SK-N-SH (cell line): ENCODE measurements around the gene KIFC3. TPM values are rescaled to one million over a fixed set of nuclear protein-coding genes. Genes with fewer than 3 reads are reported as not detected.
A peak's percentile ranks its signal among the peaks of the same experiment; 100 is the strongest.

ENCODE experiments used
- CTCF ChIA-PET: fragments of 300-600, 350-600 bp; formaldehyde crosslinking; extraction: SDS; loops from one replicate; lab custom pipeline; 2021; lab: Yijun Ruan, JAX
- POLR2A ChIA-PET: fragments of 350-600 bp; sonication (Branson Sonifier 250); formaldehyde crosslinking; extraction: SDS; loops from one replicate; lab custom pipeline; 2020; ENCODE audit warnings: antibody characterized with exemption, inconsistent platforms; lab: Yijun Ruan, JAX
- DNase-seq: peaks from one replicate; pipeline ENCODE4 v3.0.0; 2012
- H2AFZ ChIP-seq: fragments of 200-600 bp; sonication (generic); 2 replicates; pipeline ENCODE4 v1.8.1; 2016; ENCODE audit warnings: antibody characterized with exemption, mild to moderate bottlenecking, low read depth
- H3F3A ChIP-seq: fragments of 200-600 bp; sonication (generic); replicated peaks from 2 replicates; pipeline ENCODE3; 2016; ENCODE audit warnings: antibody characterized with exemption, mild to moderate bottlenecking; ENCODE audit not compliant: insufficient read depth
- H3K27ac ChIP-seq, 2 experiments: fragments of 200-500 bp in 1 of 2; fragments of 200-600 bp in 1 of 2; sonication (Bioruptor generic) in 1 of 2; sonication (generic), shearing (Covaris generic) in 1 of 2; 2 replicates each; pipeline versions ENCODE4 v1.5.1 to v1.6.1; 2014 to 2016; ENCODE audit warnings: low read depth in 2 of 2, inconsistent platforms in 1 of 2, low read length in 1 of 2, mild to moderate bottlenecking in 1 of 2, mixed read lengths in 1 of 2
- H3K27me3 ChIP-seq: fragments of 200-600 bp; sonication (generic), shearing (Covaris generic); 2 replicates; pipeline ENCODE4 v1.6.1; 2016; ENCODE audit warnings: mixed run types; ENCODE audit not compliant: insufficient read depth
- H3K36me3 ChIP-seq, 2 experiments: fragments of 200-500 bp in 1 of 2; fragments of 200-600 bp in 1 of 2; sonication (Bioruptor generic) in 1 of 2; sonication (generic) in 1 of 2; replicated peaks in 1 of 2; 2 replicates each; pipeline versions ENCODE3 to v1.5.1; 2014 to 2016; ENCODE audit warnings: low read length in 1 of 2, mild to moderate bottlenecking in 1 of 2; ENCODE audit not compliant: insufficient read depth in 2 of 2, control insufficient read depth in 1 of 2
- H3K4me1 ChIP-seq, 2 experiments: fragments of 200-500 bp in 1 of 2; fragments of 200-600 bp in 1 of 2; sonication (Bioruptor generic) in 1 of 2; sonication (generic), shearing (Covaris generic) in 1 of 2; 2 replicates each; pipeline versions ENCODE4 v1.5.1 to v1.6.1; 2014 to 2016; ENCODE audit warnings: low read depth in 1 of 2, low read length in 1 of 2, mixed run types in 1 of 2; ENCODE audit not compliant: insufficient read depth in 2 of 2, control insufficient read depth in 1 of 2
- H3K4me2 ChIP-seq: fragments of 200-600 bp; sonication (generic), shearing (Covaris generic); 2 replicates; pipeline ENCODE4 v1.6.1; 2017; ENCODE audit warnings: mixed run types
- H3K4me3 ChIP-seq, 2 experiments: fragments of 200-500 bp in 1 of 2; fragments of 200-600 bp in 1 of 2; sonication (Bioruptor generic) in 1 of 2; sonication (generic), shearing (Covaris generic) in 1 of 2; 2 replicates each; pipeline versions ENCODE4 v1.5.1 to v1.8.1; 2014 to 2016; ENCODE audit warnings: low read depth in 2 of 2, inconsistent platforms in 1 of 2, low read length in 1 of 2, mild to moderate bottlenecking in 1 of 2, mixed read lengths in 1 of 2, moderate library complexity in 1 of 2
- H3K79me2 ChIP-seq: fragments of 200-600 bp; sonication (generic); 2 replicates; pipeline ENCODE4 v1.8.1; 2017; ENCODE audit warnings: mild to moderate bottlenecking; ENCODE audit not compliant: insufficient read depth
- H3K9ac ChIP-seq: fragments of 200-600 bp; sonication (generic); 2 replicates; pipeline ENCODE4 v1.6.1; 2017; ENCODE audit warnings: mixed run types
- H3K9me2 ChIP-seq: fragments of 200-600 bp; sonication (generic); 2 replicates; pipeline ENCODE4 v1.6.1; 2017; ENCODE audit warnings: mixed run types
- H3K9me3 ChIP-seq: fragments of 200-600 bp; sonication (generic); 2 replicates; pipeline ENCODE4 v1.6.1; 2017; ENCODE audit warnings: mixed run types, mild to moderate bottlenecking, moderate library complexity
- H4K20me1 ChIP-seq: fragments of 200-600 bp; sonication (generic); 2 replicates; pipeline ENCODE4 v1.6.1; 2017; ENCODE audit warnings: mild to moderate bottlenecking, mixed run types; ENCODE audit not compliant: insufficient read depth
- CHD2 ChIP-seq: fragments of 150-350 bp; IDR thresholded peaks from 2 replicates; pipeline ENCODE4 v1.6.1; 2018; ENCODE audit warnings: low read length; ENCODE audit not compliant: partially characterized antibody
- ELF1 ChIP-seq: IDR thresholded peaks from 2 replicates; pipeline ENCODE4 v1.4.0; 2012
- EP300 ChIP-seq, 2 experiments: IDR thresholded peaks; 2 replicates each; pipeline versions ENCODE4 v1.4.0 to v1.6.1; 2012; ENCODE audit warnings: borderline replicate concordance in 1 of 2, low read depth in 1 of 2, low read length in 1 of 2
- FOSL2 ChIP-seq: IDR thresholded peaks from 2 replicates; pipeline ENCODE4 v1.4.0; 2012; ENCODE audit warnings: low read depth, mild to moderate bottlenecking, moderate library complexity, borderline replicate concordance
- GABPA ChIP-seq: IDR thresholded peaks from 2 replicates; pipeline ENCODE4 v1.4.0; 2012; ENCODE audit warnings: low read depth, mild to moderate bottlenecking
- JUND ChIP-seq: IDR thresholded peaks from 2 replicates; pipeline ENCODE4 v1.4.0; 2012
- MEF2A ChIP-seq: IDR thresholded peaks from 2 replicates; pipeline ENCODE4 v1.4.0; 2012; ENCODE audit warnings: low read depth, borderline replicate concordance
- POLR2AphosphoS5 ChIP-seq: IDR thresholded peaks from 2 replicates; pipeline ENCODE4 v1.6.1; 2012; ENCODE audit warnings: low read depth, low read length
- RAD21 ChIP-seq: IDR thresholded peaks from 2 replicates; pipeline ENCODE4 v1.6.1; 2012; ENCODE audit warnings: mild to moderate bottlenecking, low read length
- REST ChIP-seq: IDR thresholded peaks from 2 replicates; pipeline ENCODE4 v1.6.1; 2012; ENCODE audit warnings: mild to moderate bottlenecking, low read depth, low read length, moderate library complexity
- RFX5 ChIP-seq: IDR thresholded peaks from 2 replicates; pipeline ENCODE4 v1.6.1; 2012; ENCODE audit warnings: mild to moderate bottlenecking, improper control_type of control experiment, low read length
- SIN3A ChIP-seq: IDR thresholded peaks from 2 replicates; pipeline ENCODE4 v1.6.1; 2012; ENCODE audit warnings: low read depth, mild to moderate bottlenecking, low read length, moderate library complexity, borderline replicate concordance
- SMC3 ChIP-seq: IDR thresholded peaks from 2 replicates; pipeline ENCODE4 v1.6.1; 2012; ENCODE audit warnings: low read depth, low read length, improper control_type of control experiment
- TAF1 ChIP-seq: IDR thresholded peaks from 2 replicates; pipeline ENCODE4 v1.6.1; 2012; ENCODE audit warnings: low read depth, mild to moderate bottlenecking, low read length, moderate library complexity, borderline replicate concordance
- TCF12 ChIP-seq: IDR thresholded peaks from 2 replicates; pipeline ENCODE4 v1.4.0; 2012
- TEAD4 ChIP-seq: IDR thresholded peaks from 2 replicates; pipeline ENCODE4 v1.4.0; 2012; ENCODE audit warnings: mild to moderate bottlenecking, borderline replicate concordance; ENCODE audit not compliant: insufficient read depth
- YY1 ChIP-seq: IDR thresholded peaks from 2 replicates; pipeline ENCODE4 v1.4.0; 2012; ENCODE audit warnings: low read depth, mild to moderate bottlenecking
- WGBS: methylation state at CpG from one replicate; pipeline ENCODE4 v1.1.6; 2017; ENCODE audit warnings: low lambda C conversion rate; 5-methylcytosine and 5-hydroxymethylcytosine counted together
- polyA plus RNA-seq, 3 experiments: library from polyadenylated mRNA; depleted of rRNA; stranded (reverse); fragments of >200 nt; gene quantifications; 2 replicates each; pipeline ENCODE4 v1.2.3, GENCODE V29; 2012
- TF ChIP-seq, protein P1 (sequence below): fragments of 150-350 bp; IDR thresholded peaks from 2 replicates; pipeline ENCODE4 v1.6.1; 2016; ENCODE audit warnings: mild to moderate bottlenecking, low read depth, low read length
- TF ChIP-seq, protein P2 (sequence below): IDR thresholded peaks from 2 replicates; pipeline ENCODE4 v1.4.0; 2012; ENCODE audit warnings: low read depth, borderline replicate concordance

Gene KIFC3
- polyA plus RNA-seq, 1 of the 3 experiments (the other 2 are of a cell fraction), result 65.4 TPM

GRCh38 chr16:57765160-57765728 lies 37.0 kb downstream of the KIFC3 start:
- no peak overlapping the region for H2AFZ ChIP-seq
- no peaks in the 10 kb centered on the region for H3K79me2 ChIP-seq
- H3K4me1 ChIP-seq, result peaks cover 4 to 16% of the 10 kb centered on the region in 2 experiments; a peak in 3 of 4 replicates
- no peak overlapping the region for H3K4me3 ChIP-seq
- H3F3A ChIP-seq, result peaks cover 16% of the 10 kb centered on the region
- no peaks in the 10 kb centered on the region for H3K9me2 ChIP-seq
- H3K9me3 ChIP-seq, result no peaks in the 10 kb centered on the region
- peaks cover 20 to 28% of the 10 kb centered on the region in 2 experiments for H3K36me3 ChIP-seq
- no peak overlapping the region for H3K4me2 ChIP-seq
- ChIA-PET POLR2A (no interaction called here), CTCF (interaction anchor here (1.0 to 2.5 kb wide), 5 partner anchors 8 to 189 kb away, joined by 3 to 11 read pairs (median 6); no protein-coding TSS in a partner anchor)
- H3K27me3 ChIP-seq, result no peaks in the 10 kb centered on the region
- no peak for DNase-seq
- no peaks in the 10 kb centered on the region for H4K20me1 ChIP-seq
- H3K9ac ChIP-seq, result no peak overlapping the region
- 93% methylated on average over 17 of the region's 17 CpGs for WGBS
- no peak overlapping the region; a peak in 1 of 4 replicates for H3K27ac ChIP-seq
- TF ChIP-seq POLR2AphosphoS5 (no peak), RFX5 (no peak), TCF12 (no peak), MEF2A (no peak), TAF1 (no peak), GABPA (no peak), ELF1 (no peak), SIN3A (no peak), RAD21 (no peak), SMC3 (no peak), EP300 (IDR thresholded peaks at IDR 0.05; ENCODE audit: borderline replicate concordance in 1 of 2, low read depth in 1 of 2, low read length in 1 of 2) (no peak), JUND (no peak), TEAD4 (no peak)
- TF ChIP-seq, protein P1, sequence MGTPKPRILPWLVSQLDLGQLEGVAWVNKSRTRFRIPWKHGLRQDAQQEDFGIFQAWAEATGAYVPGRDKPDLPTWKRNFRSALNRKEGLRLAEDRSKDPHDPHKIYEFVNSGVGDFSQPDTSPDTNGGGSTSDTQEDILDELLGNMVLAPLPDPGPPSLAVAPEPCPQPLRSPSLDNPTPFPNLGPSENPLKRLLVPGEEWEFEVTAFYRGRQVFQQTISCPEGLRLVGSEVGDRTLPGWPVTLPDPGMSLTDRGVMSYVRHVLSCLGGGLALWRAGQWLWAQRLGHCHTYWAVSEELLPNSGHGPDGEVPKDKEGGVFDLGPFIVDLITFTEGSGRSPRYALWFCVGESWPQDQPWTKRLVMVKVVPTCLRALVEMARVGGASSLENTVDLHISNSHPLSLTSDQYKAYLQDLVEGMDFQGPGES, result no peak

DNA sequence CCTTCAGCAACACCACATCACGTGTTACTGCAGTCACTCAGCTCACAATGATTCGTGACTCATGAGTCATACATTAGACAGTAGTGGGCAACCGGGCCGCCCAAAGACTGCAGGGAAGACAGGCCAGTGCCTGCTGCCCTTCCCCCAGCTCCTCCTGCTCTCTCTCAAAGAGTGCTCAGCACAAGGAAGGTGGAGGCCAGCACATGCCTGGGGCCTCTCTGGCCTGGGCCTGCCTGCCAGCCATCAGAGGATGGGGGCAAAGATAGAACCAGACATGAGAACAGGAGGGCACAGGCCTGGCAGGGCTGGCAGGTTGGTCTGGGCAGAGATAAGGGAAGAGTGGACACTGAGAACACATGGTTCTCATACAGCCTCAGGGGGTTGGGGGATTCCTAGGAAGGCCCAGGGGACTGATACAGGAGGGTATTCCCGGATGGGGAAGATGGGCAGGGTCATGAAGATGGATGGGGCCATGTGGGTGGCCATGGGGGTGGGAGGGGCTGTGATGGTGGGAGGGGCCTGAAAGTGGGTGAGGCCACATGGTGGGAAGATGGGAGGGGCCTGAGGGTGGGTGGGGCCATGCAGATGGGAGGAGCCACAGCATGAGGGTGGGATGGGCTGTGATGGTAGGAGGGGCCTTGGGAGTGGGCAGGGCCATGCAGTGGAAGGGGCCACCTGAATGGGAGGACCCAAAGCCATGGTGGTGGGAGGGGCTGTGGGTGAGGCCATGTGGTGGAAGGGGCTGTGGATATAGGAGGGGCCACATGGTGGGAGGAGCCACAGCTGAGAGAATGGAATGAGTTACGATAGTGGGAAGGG lies 37.7 kb downstream of the KIFC3 start:
- Histone ChIP-seq H3K9me2 (no peaks in the 10 kb centered on the region), H4K20me1 (no peaks in the 10 kb centered on the region), H3K9ac (peak overlapping the region; percentile 52; the same call in 1 of the 2 replicates), H3K27ac (peak overlapping the region; percentile 56 to 93), H2AFZ (no peak overlapping the region), H3K4me3 (no peak overlapping the region), H3K9me3 (no peaks in the 10 kb centered on the region), H3K4me1 (peaks cover 4 to 16% of the 10 kb centered on the region in 2 experiments; a peak in 3 of 4 replicates), H3F3A (peaks cover 16% of the 10 kb centered on the region), H3K4me2 (peak overlapping the region; percentile 71; the same call in 1 of the 2 replicates), H3K79me2 (no peaks in the 10 kb centered on the region), H3K27me3 (no peaks in the 10 kb centered on the region), H3K36me3 (peaks cover 20 to 27% of the 10 kb centered on the region in 2 experiments)
- POLR2A ChIA-PET, result no interaction called here
- WGBS, result 13% methylated on average over 5 of the region's 6 CpGs
- CTCF ChIA-PET, result interaction anchor here (0.8 to 1.8 kb wide), 4 partner anchors 99 to 236 kb away, joined by 3 to 6 read pairs (median 4); partner anchors contain the start of gene USB1
- peak; percentile 93 for DNase-seq
- TF ChIP-seq, protein P2, sequence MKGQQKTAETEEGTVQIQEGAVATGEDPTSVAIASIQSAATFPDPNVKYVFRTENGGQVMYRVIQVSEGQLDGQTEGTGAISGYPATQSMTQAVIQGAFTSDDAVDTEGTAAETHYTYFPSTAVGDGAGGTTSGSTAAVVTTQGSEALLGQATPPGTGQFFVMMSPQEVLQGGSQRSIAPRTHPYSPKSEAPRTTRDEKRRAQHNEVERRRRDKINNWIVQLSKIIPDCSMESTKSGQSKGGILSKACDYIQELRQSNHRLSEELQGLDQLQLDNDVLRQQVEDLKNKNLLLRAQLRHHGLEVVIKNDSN, result peak; percentile 77; the same call in 1 of the 2 replicates
- TF ChIP-seq FOSL2, result peak; percentile 81; the same call in 1 of the 2 replicates
- no peak for TF ChIP-seq REST
- TF ChIP-seq YY1, result no peak
- TF ChIP-seq, protein P1, result no peak
- peak; percentile 74 for TF ChIP-seq CHD2
